Prostate gland (tissue), 2 donors: ENCODE measurements around the gene USP24. TPM values are rescaled to one million over a fixed set of nuclear protein-coding genes. Genes with fewer than 3 reads are reported as not detected.

ENCODE experiments used
- DNase-seq: peaks from one replicate; pipeline ENCODE4 v3.0.0-alpha.2; 2019; ENCODE audit warnings: low spot score
- H3K27ac ChIP-seq, 2 donors: fragments of 200-600 bp; sonication (generic); 2 replicates each; pipeline ENCODE4 v1.5.1; 2017 to 2019
- H3K27me3 ChIP-seq: fragments of 200-600 bp; sonication (generic); replicated peaks from 2 replicates; pipeline ENCODE4 v1.5.1; 2019; ENCODE audit not compliant: insufficient read depth
- H3K36me3 ChIP-seq, 2 donors: fragments of 200-600 bp; sonication (generic); 1 replicate in 1 of 2; 2 replicates in 1 of 2; pipeline versions ENCODE4 v1.5.1 to v1.8.1; 2017 to 2019
- H3K4me1 ChIP-seq: fragments of 200-600 bp; sonication (generic); replicated peaks from 2 replicates; pipeline ENCODE4 v1.5.1; 2019
- H3K4me3 ChIP-seq, 2 donors: fragments of 200-600 bp; sonication (generic); 2 replicates each; pipeline ENCODE4 v1.5.1; 2017 to 2019
- H3K9me3 ChIP-seq: fragments of 200-600 bp; sonication (generic); 2 replicates; pipeline ENCODE4 v1.5.1; 2017
- POLR2A ChIP-seq: fragments of 450-650 bp; IDR thresholded peaks from one replicate; pipeline ENCODE4 v1.6.1; 2016; ENCODE audit warnings: antibody characterized with exemption, mild to moderate bottlenecking
- POLR2AphosphoS5 ChIP-seq: sonication (generic); formaldehyde crosslinking; IDR thresholded peaks from one replicate; pipeline ENCODE4 v1.6.1; 2017; ENCODE audit warnings: antibody characterized with exemption
- whole genome bisulfite sequencing: methylation state at CpG from one replicate; pipeline ENCODE4 v1.1.5; 2018; 5-methylcytosine and 5-hydroxymethylcytosine counted together
- intact Hi-C: fragments of 100-400 bp; cut with DNase I; formaldehyde crosslinking; loops from one replicate; pipeline ENCODE4 v1.14.2; 2022
- total RNA-seq, 2 donors: library from RNA; depleted of rRNA; stranded (reverse); fragments of >200 nt; gene quantifications; one replicate each; pipeline ENCODE4 v1.1.0, GENCODE V29; 2016
- TF ChIP-seq, protein P1 (sequence below), 4 experiments: fragments of 200-600 bp in 2 of 4; fragments of 450-650 bp in 2 of 4; sonication (generic) in 2 of 4; IDR thresholded peaks; 1 replicate in 3 of 4; 2 replicates in 1 of 4; pipeline ENCODE4 v1.5.1; 2016 to 2019; ENCODE audit warnings: antibody characterized with exemption in 4 of 4, mild to moderate bottlenecking in 2 of 4, moderate library complexity in 2 of 4

Gene USP24
- total RNA-seq, 2 donors from 2014 or later = 29.7 to 44.6 TPM

DNA sequence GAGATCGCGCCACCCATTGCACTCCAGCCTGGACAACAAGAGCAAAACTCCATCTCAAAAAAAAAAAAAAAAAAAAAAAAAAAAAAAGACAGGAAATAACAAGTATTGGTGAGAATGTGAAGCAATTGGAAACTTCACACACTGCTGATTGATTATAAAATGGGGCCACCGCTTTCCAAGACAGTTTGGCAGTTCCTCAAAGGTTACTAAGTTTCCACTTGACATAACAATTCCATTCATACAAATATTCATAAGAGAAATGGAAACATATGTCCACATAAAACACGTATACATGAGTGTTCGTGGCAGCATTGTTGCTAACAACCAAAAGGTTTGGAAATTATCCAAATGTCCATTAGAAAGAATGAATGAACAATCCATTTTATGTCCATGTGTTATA lies 26.3 kb downstream of the USP24 start:
- Histone ChIP-seq H3K36me3 (no peaks in the 10 kb centered on the region), H3K4me1 (no peaks in the 10 kb centered on the region), H3K9me3 (no peaks in the 10 kb centered on the region), H3K27me3 (no peaks in the 10 kb centered on the region), H3K27ac (no peak overlapping the region), H3K4me3 (no peak overlapping the region)
- intact Hi-C loops = no loop called here
- TF ChIP-seq POLR2A (no peak), POLR2AphosphoS5 (no peak)
- TF ChIP-seq, protein P1, sequence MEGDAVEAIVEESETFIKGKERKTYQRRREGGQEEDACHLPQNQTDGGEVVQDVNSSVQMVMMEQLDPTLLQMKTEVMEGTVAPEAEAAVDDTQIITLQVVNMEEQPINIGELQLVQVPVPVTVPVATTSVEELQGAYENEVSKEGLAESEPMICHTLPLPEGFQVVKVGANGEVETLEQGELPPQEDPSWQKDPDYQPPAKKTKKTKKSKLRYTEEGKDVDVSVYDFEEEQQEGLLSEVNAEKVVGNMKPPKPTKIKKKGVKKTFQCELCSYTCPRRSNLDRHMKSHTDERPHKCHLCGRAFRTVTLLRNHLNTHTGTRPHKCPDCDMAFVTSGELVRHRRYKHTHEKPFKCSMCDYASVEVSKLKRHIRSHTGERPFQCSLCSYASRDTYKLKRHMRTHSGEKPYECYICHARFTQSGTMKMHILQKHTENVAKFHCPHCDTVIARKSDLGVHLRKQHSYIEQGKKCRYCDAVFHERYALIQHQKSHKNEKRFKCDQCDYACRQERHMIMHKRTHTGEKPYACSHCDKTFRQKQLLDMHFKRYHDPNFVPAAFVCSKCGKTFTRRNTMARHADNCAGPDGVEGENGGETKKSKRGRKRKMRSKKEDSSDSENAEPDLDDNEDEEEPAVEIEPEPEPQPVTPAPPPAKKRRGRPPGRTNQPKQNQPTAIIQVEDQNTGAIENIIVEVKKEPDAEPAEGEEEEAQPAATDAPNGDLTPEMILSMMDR (IDR thresholded peaks at IDR 0.05) = no peak
- WGBS = 93% methylated on average over 5 of the region's 5 CpGs
- DNase-seq = no peak

DNA sequence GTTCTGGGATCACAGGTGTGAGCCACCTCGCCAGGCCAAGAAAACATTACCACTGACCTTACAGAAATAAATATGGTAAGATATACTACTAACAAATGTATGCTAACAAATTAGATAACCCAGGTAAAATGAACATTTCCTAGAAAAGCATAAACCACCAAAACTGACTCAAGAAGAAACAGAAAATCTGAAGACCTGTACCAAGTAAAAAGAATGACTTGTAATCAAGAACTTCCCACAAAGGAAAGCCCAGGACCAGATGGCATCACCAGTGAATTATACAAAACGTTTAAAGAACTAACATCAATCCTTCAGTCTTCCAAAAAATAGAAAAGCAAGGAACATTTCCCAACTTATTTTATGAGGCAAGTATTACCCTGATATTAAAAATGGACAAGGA lies 29.3 kb downstream of the USP24 start:
- Histone ChIP-seq H3K36me3 (no peaks in the 10 kb centered on the region), H3K27me3 (no peaks in the 10 kb centered on the region), H3K27ac (no peak overlapping the region), H3K4me3 (no peak overlapping the region), H3K4me1 (no peaks in the 10 kb centered on the region), H3K9me3 (no peaks in the 10 kb centered on the region)
- intact Hi-C loops = no loop called here
- TF ChIP-seq, protein P1 (IDR thresholded peaks at IDR 0.05) = no peak
- no peak for TF ChIP-seq POLR2A
- TF ChIP-seq POLR2AphosphoS5 = no peak
- DNase-seq = no peak
- WGBS = 94% methylated on average over 2 of the region's 2 CpGs

DNA sequence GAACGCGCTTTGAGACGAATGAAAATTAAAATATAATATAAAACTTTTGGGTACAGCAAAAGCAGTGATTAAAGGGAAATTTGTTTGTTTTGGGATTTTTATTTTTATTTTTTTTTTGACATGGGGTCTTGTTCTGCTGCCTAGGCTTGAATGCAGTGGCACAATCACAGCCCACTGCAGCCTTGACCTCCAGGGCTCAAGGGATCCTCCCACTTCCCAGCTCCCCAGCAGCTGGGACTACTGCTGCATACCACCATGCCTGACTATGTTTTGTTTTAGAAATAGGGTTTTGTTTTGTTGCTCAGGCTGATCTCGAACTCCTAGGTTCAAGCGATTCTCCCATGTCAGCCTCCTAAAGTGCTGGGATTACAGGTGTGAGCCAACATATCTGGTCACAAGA lies 30.3 kb downstream of the USP24 start:
- no peaks in the 10 kb centered on the region for H3K9me3 ChIP-seq
- TF ChIP-seq, protein P1 (IDR thresholded peaks at IDR 0.05) = no peak
- no peak for TF ChIP-seq POLR2AphosphoS5
- no peak for TF ChIP-seq POLR2A
- WGBS = 98% methylated on average over 5 of the region's 5 CpGs
- H3K36me3 ChIP-seq = no peaks in the 10 kb centered on the region
- intact Hi-C loops = no loop called here
- H3K4me1 ChIP-seq = no peaks in the 10 kb centered on the region
- no peak for DNase-seq
- no peak overlapping the region for H3K27ac ChIP-seq
- no peaks in the 10 kb centered on the region for H3K27me3 ChIP-seq
- H3K4me3 ChIP-seq = no peak overlapping the region

DNA sequence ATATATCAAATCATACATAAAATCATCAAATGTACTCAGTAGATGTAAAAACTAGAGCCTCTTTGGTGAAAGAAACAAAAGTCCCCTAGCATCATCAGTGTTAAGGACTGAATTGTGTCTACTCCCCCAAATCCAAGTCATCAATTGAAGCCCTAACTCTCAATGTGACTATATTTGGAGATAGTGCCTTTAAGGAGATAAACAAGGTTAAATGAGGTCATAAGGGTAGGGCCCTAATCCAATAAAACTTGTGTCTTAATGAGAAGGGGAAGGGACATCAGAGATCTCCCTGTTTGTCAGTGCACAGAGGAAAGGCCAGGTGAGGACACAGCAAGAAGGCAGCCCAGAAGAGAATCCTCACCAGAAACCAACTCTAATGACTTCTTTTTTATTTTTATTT lies 33.5 kb downstream of the USP24 start:
- Histone ChIP-seq H3K4me1 (no peaks in the 10 kb centered on the region), H3K9me3 (no peaks in the 10 kb centered on the region), H3K4me3 (no peak overlapping the region), H3K27ac (no peak overlapping the region), H3K36me3 (no peaks in the 10 kb centered on the region), H3K27me3 (no peaks in the 10 kb centered on the region)
- DNase-seq = no peak
- no peak for TF ChIP-seq POLR2AphosphoS5
- TF ChIP-seq POLR2A = no peak
- TF ChIP-seq, protein P1 (IDR thresholded peaks at IDR 0.05) = no peak
- intact Hi-C loops = no loop called here

DNA sequence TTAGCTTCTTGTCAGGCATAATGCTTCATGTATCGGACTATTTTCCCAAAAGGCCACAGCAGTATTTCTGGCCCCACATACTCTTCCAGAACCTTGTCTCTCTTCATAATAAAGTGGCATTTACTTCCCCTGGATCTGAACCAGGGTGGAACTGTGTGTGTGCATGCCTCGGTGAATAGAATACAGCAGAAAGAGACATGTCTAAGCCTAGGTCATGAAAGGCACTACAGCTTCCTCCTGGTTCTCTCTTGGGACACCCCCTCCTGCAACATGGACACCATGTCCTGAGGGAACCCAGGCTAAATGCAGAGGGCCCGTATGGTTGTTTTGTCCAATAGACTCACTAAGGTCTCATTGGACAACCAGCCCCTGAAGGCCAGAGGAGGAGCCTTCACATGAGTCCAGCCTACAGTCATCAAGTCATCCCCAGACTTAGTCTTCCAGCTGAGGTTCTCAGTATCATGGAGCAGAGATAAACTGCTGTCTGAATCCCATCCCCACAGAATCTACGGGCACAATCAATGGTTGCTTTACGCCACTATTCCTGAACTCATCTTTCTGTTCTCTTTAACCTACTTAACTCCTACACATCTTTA lies 35.0 kb downstream of the USP24 start:
- Histone ChIP-seq H3K27me3 (no peaks in the 10 kb centered on the region), H3K4me1 (no peaks in the 10 kb centered on the region), H3K9me3 (no peaks in the 10 kb centered on the region), H3K36me3 (no peaks in the 10 kb centered on the region), H3K4me3 (no peak overlapping the region), H3K27ac (no peak overlapping the region)
- 98% methylated on average over 5 of the region's 5 CpGs for WGBS
- intact Hi-C loops = no loop called here
- DNase-seq = no peak
- TF ChIP-seq, protein P1 (IDR thresholded peaks at IDR 0.05) = no peak
- TF ChIP-seq POLR2AphosphoS5 (no peak), POLR2A (no peak)
